GM19467 (cell line): ENCODE results near the gene CENPP.
A peak's percentile ranks its signal among the peaks of the same experiment; 100 is the strongest.

ENCODE experiments used
- ATAC-seq: cut with Tn5 transposase; IDR thresholded peaks from one replicate; pipeline ENCODE4 v1.9.1; 2021; ENCODE audit warnings: mild to moderate bottlenecking, moderate library complexity; ENCODE audit not compliant: unreplicated experiment

Gene CENPP

DNA sequence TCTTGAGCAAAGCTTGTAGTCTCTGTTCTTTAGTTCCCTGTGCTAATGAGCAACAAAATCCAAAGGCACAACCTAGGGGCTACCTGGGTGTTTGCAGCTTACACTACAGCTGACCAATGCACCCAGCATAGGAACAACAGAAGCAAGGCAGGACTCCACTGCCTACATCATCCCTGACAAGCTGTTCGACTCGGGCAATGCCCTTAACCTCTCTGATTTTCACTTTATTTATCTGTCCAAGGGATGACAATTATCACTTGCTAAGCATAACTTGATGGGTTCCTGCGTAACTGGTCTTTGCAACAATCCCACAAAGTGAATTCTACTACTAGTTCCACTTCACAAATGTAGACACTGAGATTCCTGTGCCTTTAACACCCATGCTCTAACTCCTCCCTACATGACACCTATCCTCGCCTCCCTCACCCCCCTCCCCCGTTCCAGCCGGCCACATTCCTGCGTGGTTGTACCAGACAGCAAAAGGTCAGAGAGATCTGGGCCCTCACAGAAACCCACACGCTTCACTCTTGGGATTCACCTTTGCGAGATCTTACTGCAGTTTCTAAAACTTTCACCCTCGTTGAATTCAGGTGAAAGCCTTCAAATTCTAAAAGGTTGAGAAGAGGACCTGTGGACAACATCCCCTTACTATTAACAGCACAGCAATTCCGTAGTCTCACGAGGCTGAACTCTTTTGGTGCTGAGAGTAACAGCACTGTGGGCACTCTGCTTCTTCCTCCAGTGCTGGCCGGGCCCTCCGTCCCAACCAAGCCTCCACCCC, 343.2 kb downstream of the CENPP start:
- no peak for ATAC-seq

DNA sequence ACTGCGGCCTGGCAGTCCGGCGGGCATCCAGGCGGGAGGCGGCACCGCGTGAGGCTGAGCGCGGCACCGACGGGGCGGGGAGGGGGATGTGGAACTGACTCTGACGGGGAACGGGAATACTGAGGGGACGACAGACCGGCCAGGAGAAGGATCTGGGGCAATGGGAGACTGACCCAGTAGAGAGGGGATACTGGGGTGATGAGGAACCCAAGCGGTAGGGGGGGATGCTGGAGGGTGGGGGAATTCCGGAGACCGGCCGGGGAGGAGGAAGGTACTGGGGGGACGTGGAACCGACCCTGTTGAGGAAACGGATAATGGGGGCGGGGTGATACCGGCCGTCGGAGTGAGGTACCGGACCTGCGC, 343.8 kb downstream of the CENPP start:
- ATAC-seq = peak; percentile 8
